Stimulated activated memory B cell treated with anti-CD40 and anti-IgM and Interleukin-4, amounts not matched to agents 10 μg/mL and 1 μg/mL and 100 μg/mL, for 72 hours (primary cell): ENCODE results near the gene SAMD4A.

Experiments
- ATAC-seq: fragments of 150-1000 bp; cut with Tn5 transposase; 2 replicates; pipeline ENCODE4 v1.10.0; 2021
- H3K27ac Mint-ChIP-seq: one replicate; pipeline ENCODE4 v1.8.0; 2022; ENCODE audit warnings: mild to moderate bottlenecking, mixed read lengths
- H3K27me3 Mint-ChIP-seq: one replicate; pipeline ENCODE4 v1.8.0; 2022; ENCODE audit warnings: mixed read lengths
- H3K36me3 Mint-ChIP-seq: one replicate; pipeline ENCODE4 v1.8.0; 2022; ENCODE audit warnings: mixed read lengths
- H3K4me1 Mint-ChIP-seq: one replicate; pipeline ENCODE4 v1.8.0; 2022; ENCODE audit warnings: mixed read lengths
- H3K4me3 Mint-ChIP-seq: one replicate; pipeline ENCODE4 v1.8.0; 2022; ENCODE audit warnings: mild to moderate bottlenecking, moderate library complexity, mixed read lengths
- H3K9me3 Mint-ChIP-seq: one replicate; pipeline ENCODE4 v1.8.0; 2022; ENCODE audit warnings: mixed read lengths

SAMD4A gene

GRCh38 chr14:54697803-54698202 is 130.9 kb downstream of the SAMD4A start:
- Mint-ChIP-seq H3K27me3 (no peaks in the 10 kb centered on the region), H3K36me3 (peaks cover 13% of the 10 kb centered on the region), H3K4me1 (peaks cover 27% of the 10 kb centered on the region), H3K4me3 (no peak overlapping the region), H3K27ac (no peak overlapping the region), H3K9me3 (no peaks in the 10 kb centered on the region)
- ATAC-seq: no peak

GRCh38 chr14:54698501-54698900 is 131.6 kb downstream of the SAMD4A start:
- ATAC-seq: no peak
- Mint-ChIP-seq H3K4me1 (peaks cover 27% of the 10 kb centered on the region), H3K27me3 (no peaks in the 10 kb centered on the region), H3K4me3 (no peak overlapping the region), H3K36me3 (peaks cover 18% of the 10 kb centered on the region), H3K9me3 (no peaks in the 10 kb centered on the region), H3K27ac (peak overlapping the region; percentile 23)

- Mint-ChIP-seq H3K9me3 (no peaks in the 10 kb centered on the region), H3K27ac (peak overlapping the region; percentile 23), H3K27me3 (no peaks in the 10 kb centered on the region), H3K4me3 (no peak overlapping the region), H3K4me1 (peaks cover 21% of the 10 kb centered on the region), H3K36me3 (peaks cover 16% of the 10 kb centered on the region)
- ATAC-seq: no peak
Measured at GRCh38 chr14:54698966-54699530, 132.1 kb downstream of the SAMD4A start.

- no peaks in the 10 kb centered on the region for H3K9me3 Mint-ChIP-seq
- H3K27ac Mint-ChIP-seq: no peak overlapping the region
- H3K36me3 Mint-ChIP-seq: peaks cover 12% of the 10 kb centered on the region
- no peaks in the 10 kb centered on the region for H3K27me3 Mint-ChIP-seq
- H3K4me3 Mint-ChIP-seq: no peak overlapping the region
- no peak for ATAC-seq
- H3K4me1 Mint-ChIP-seq: peaks cover 16% of the 10 kb centered on the region
Measured at GRCh38 chr14:54699735-54700134, 132.8 kb downstream of the SAMD4A start.

GRCh38 chr14:54700717-54701116 is 133.8 kb downstream of the SAMD4A start:
- no peaks in the 10 kb centered on the region for H3K9me3 Mint-ChIP-seq
- H3K27me3 Mint-ChIP-seq: no peaks in the 10 kb centered on the region
- peaks cover 16% of the 10 kb centered on the region for H3K4me1 Mint-ChIP-seq
- H3K27ac Mint-ChIP-seq: no peak overlapping the region
- no peak overlapping the region for H3K4me3 Mint-ChIP-seq
- peaks cover 12% of the 10 kb centered on the region for H3K36me3 Mint-ChIP-seq
- no peak for ATAC-seq

GRCh38 chr14:54702014-54702491 is 135.1 kb downstream of the SAMD4A start:
- ATAC-seq: no peak
- Mint-ChIP-seq H3K4me3 (no peak overlapping the region), H3K27ac (no peak overlapping the region), H3K9me3 (no peaks in the 10 kb centered on the region), H3K4me1 (peaks cover 25% of the 10 kb centered on the region), H3K36me3 (peaks cover 20% of the 10 kb centered on the region), H3K27me3 (no peaks in the 10 kb centered on the region)

GRCh38 chr14:54702492-54702891 is 135.6 kb downstream of the SAMD4A start:
- Mint-ChIP-seq H3K4me1 (peaks cover 25% of the 10 kb centered on the region), H3K4me3 (no peak overlapping the region), H3K9me3 (no peaks in the 10 kb centered on the region), H3K36me3 (peaks cover 20% of the 10 kb centered on the region), H3K27ac (no peak overlapping the region), H3K27me3 (no peaks in the 10 kb centered on the region)
- no peak for ATAC-seq

GRCh38 chr14:54703082-54703481 is 136.2 kb downstream of the SAMD4A start:
- peaks cover 25% of the 10 kb centered on the region for H3K4me1 Mint-ChIP-seq
- no peak overlapping the region for H3K4me3 Mint-ChIP-seq
- no peak for ATAC-seq
- no peak overlapping the region for H3K27ac Mint-ChIP-seq
- no peaks in the 10 kb centered on the region for H3K9me3 Mint-ChIP-seq
- no peaks in the 10 kb centered on the region for H3K27me3 Mint-ChIP-seq
- H3K36me3 Mint-ChIP-seq: peaks cover 20% of the 10 kb centered on the region

- Mint-ChIP-seq H3K27me3 (no peaks in the 10 kb centered on the region), H3K4me1 (peaks cover 22% of the 10 kb centered on the region), H3K9me3 (no peaks in the 10 kb centered on the region), H3K36me3 (peaks cover 20% of the 10 kb centered on the region), H3K4me3 (no peak overlapping the region), H3K27ac (no peak overlapping the region)
- no peak for ATAC-seq
Measured at GRCh38 chr14:54703724-54704123, 136.8 kb downstream of the SAMD4A start.

GRCh38 chr14:54704768-54705167 is 137.8 kb downstream of the SAMD4A start:
- Mint-ChIP-seq H3K4me1 (peaks cover 13% of the 10 kb centered on the region), H3K27ac (no peak overlapping the region), H3K36me3 (peaks cover 20% of the 10 kb centered on the region), H3K4me3 (no peak overlapping the region), H3K27me3 (no peaks in the 10 kb centered on the region), H3K9me3 (no peaks in the 10 kb centered on the region)
- ATAC-seq: no peak

GRCh38 chr14:54706769-54707168 is 139.8 kb downstream of the SAMD4A start:
- ATAC-seq: no peak
- H3K27me3 Mint-ChIP-seq: no peaks in the 10 kb centered on the region
- H3K4me1 Mint-ChIP-seq: peaks cover 17% of the 10 kb centered on the region
- peak overlapping the region; percentile 31 for H3K27ac Mint-ChIP-seq
- H3K9me3 Mint-ChIP-seq: no peaks in the 10 kb centered on the region
- H3K36me3 Mint-ChIP-seq: peaks cover 20% of the 10 kb centered on the region
- no peak overlapping the region for H3K4me3 Mint-ChIP-seq

- Mint-ChIP-seq H3K36me3 (peaks cover 11% of the 10 kb centered on the region), H3K27ac (no peak overlapping the region), H3K4me1 (peaks cover 29% of the 10 kb centered on the region), H3K4me3 (no peak overlapping the region), H3K27me3 (no peaks in the 10 kb centered on the region), H3K9me3 (no peaks in the 10 kb centered on the region)
- ATAC-seq: no peak
Measured at GRCh38 chr14:54708161-54708560, 141.2 kb downstream of the SAMD4A start.

GRCh38 chr14:54708982-54709381 is 142.1 kb downstream of the SAMD4A start:
- H3K4me3 Mint-ChIP-seq: no peak overlapping the region
- no peak for ATAC-seq
- no peaks in the 10 kb centered on the region for H3K27me3 Mint-ChIP-seq
- peaks cover 9% of the 10 kb centered on the region for H3K36me3 Mint-ChIP-seq
- H3K4me1 Mint-ChIP-seq: peaks cover 32% of the 10 kb centered on the region
- H3K9me3 Mint-ChIP-seq: no peaks in the 10 kb centered on the region
- no peak overlapping the region for H3K27ac Mint-ChIP-seq

- Mint-ChIP-seq H3K4me3 (no peak overlapping the region), H3K27ac (no peak overlapping the region), H3K4me1 (peaks cover 36% of the 10 kb centered on the region), H3K9me3 (no peaks in the 10 kb centered on the region), H3K36me3 (peaks cover 9% of the 10 kb centered on the region), H3K27me3 (no peaks in the 10 kb centered on the region)
- peak; percentile 85 for ATAC-seq
Measured at GRCh38 chr14:54709444-54709843, 142.5 kb downstream of the SAMD4A start.

GRCh38 chr14:54709867-54710266 is 142.9 kb downstream of the SAMD4A start:
- peaks cover 38% of the 10 kb centered on the region for H3K4me1 Mint-ChIP-seq
- no peak overlapping the region for H3K4me3 Mint-ChIP-seq
- H3K27ac Mint-ChIP-seq: no peak overlapping the region
- no peaks in the 10 kb centered on the region for H3K9me3 Mint-ChIP-seq
- H3K36me3 Mint-ChIP-seq: peaks cover 9% of the 10 kb centered on the region
- no peak for ATAC-seq
- H3K27me3 Mint-ChIP-seq: no peaks in the 10 kb centered on the region

- H3K36me3 Mint-ChIP-seq: peaks cover 6% of the 10 kb centered on the region
- H3K27ac Mint-ChIP-seq: peak overlapping the region; percentile 80
- no peak for ATAC-seq
- no peaks in the 10 kb centered on the region for H3K27me3 Mint-ChIP-seq
- no peaks in the 10 kb centered on the region for H3K9me3 Mint-ChIP-seq
- H3K4me3 Mint-ChIP-seq: no peak overlapping the region
- H3K4me1 Mint-ChIP-seq: peaks cover 36% of the 10 kb centered on the region
Measured at GRCh38 chr14:54711312-54711711, 144.4 kb downstream of the SAMD4A start.
